ENCODE results near the gene PRKG1. TPM values are rescaled to one million over a fixed set of nuclear protein-coding genes. Genes with fewer than 3 reads are reported as not detected.

The PRKG1 gene
- total and polyA plus RNA-seq, 2 of the 8 experiments (the other 6 are each of a cell fraction or from before 2014, with no cell fraction given) = 4.2 to 15.2 TPM

DNA sequence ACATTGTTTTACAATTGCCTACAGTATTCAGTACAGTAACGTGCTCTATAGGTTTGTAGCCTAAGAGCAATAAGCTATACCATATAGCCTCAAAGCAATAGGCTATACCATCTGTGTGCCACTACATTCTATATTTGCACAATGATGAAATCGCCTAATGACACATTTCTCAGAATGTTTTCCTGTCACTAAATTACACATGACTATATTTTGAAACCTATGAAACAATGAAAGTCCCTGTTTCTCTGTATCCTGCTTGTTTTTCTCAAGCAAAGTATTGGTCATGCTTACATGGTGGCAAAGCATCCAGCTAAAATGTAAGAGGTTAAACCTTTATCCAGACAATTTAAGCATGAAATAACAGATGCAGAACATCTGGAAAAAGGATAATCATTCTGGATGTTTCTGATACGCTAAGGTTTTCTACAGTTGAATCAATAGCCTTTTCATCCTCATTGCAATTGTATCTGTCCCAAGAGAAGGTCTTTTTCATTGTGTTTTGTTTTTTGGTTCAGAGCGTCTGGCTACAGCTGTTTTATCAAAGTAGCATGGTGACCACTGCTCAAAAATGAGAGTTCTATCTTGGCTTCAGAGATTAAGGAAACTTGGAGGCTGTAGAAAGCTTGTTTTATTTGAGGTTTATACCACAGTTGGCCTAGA, 543.4 kb downstream of the PRKG1 start:
- Histone ChIP-seq H2AK5ac (ENCODE audit: low read depth, low read length) (no peak overlapping the region), H2AFZ (ENCODE audit: low read length) (no peak overlapping the region), H2BK15ac (ENCODE audit: low read length) (no peak overlapping the region), H3K9me3 (ENCODE audit: insufficient read depth in 2 of 2, low read depth in 1 of 2, low read length in 1 of 2) (no peaks in the 10 kb centered on the region; a peak in 1 of 4 replicates), H2BK120ac (replicated peaks; ENCODE audit: low read depth, low read length) (no peak overlapping the region), H3K14ac (ENCODE audit: insufficient read length) (no peak overlapping the region), H3K79me2 (ENCODE audit: control insufficient read depth in 1 of 2, insufficient read depth in 2 of 2, low read length in 2 of 2) (no peaks in the 10 kb centered on the region), H4K8ac (ENCODE audit: extremely low read depth, insufficient read depth, low read length) (no peak overlapping the region), H3K27me3 (replicated peaks in 1 of 4; ENCODE audit: control insufficient read depth in 3 of 4, extremely low read depth in 1 of 4, insufficient read depth in 3 of 4, low read length in 3 of 4) (no peaks in the 10 kb centered on the region), H2BK12ac (ENCODE audit: low read depth, low read length) (no peak overlapping the region), H3K27ac (ENCODE audit: low read depth, low read length) (no peak overlapping the region), H3K4me3 (ENCODE audit: extremely low read depth in 1 of 4, insufficient read depth in 2 of 4, low read depth in 3 of 4, low read length in 4 of 4) (no peak overlapping the region), H3K79me1 (ENCODE audit: low read depth, low read length) (no peaks in the 10 kb centered on the region), H3K56ac (replicated peaks; ENCODE audit: insufficient read length, low read depth, low read length) (no peak overlapping the region), H2BK5ac (ENCODE audit: low read depth, low read length) (no peak overlapping the region), H3K4me2 (ENCODE audit: insufficient read depth in 1 of 2, low read depth in 2 of 2, low read length in 2 of 2) (no peak overlapping the region), H3K23me2 (ENCODE audit: low read depth, low read length) (no peaks in the 10 kb centered on the region), H3K4ac (replicated peaks; ENCODE audit: insufficient read length, low read depth, low read length) (no peak overlapping the region), H3K23ac (ENCODE audit: insufficient read length) (no peak overlapping the region), H4K91ac (replicated peaks; ENCODE audit: insufficient read length, low read length) (no peak overlapping the region), H4K20me1 (replicated peaks in 1 of 2; ENCODE audit: control insufficient read depth in 1 of 2, insufficient read depth in 2 of 2, low read length in 2 of 2) (no peaks in the 10 kb centered on the region), H3K36me3 (ENCODE audit: control insufficient read depth in 2 of 4, insufficient read depth in 4 of 4, low read length in 3 of 4) (no peaks in the 10 kb centered on the region), H4K5ac (ENCODE audit: insufficient read length, low read depth, low read length) (no peak overlapping the region), H2BK20ac (ENCODE audit: low read length) (no peak overlapping the region), H3K4me1 (replicated peaks in 1 of 4; ENCODE audit: control insufficient read depth in 3 of 4, insufficient read depth in 4 of 4, low read length in 3 of 4) (peaks cover 0 to 6% (median 0%) of the 10 kb centered on the region in 4 experiments; a peak in 1 of 7 replicates), H3K18ac (ENCODE audit: extremely low read depth, low read length) (no peak overlapping the region), H3K9ac (replicated peaks in 1 of 4; ENCODE audit: extremely low read depth in 1 of 4, low read depth in 3 of 4, low read length in 3 of 4) (no peak overlapping the region)
- CTCF ChIA-PET (ENCODE audit: partially characterized antibody) = interaction anchor here (1.1 to 1.6 kb wide), 2 partner anchors 14 kb away, joined by 4 to 6 read pairs; no protein-coding TSS in a partner anchor
- 93% methylated on average over 4 of the region's 4 CpGs; no CpG with 5 or more reads in 1 of the 2 experiments for WGBS, 2 experiments (ENCODE audit: extremely low coverage in 1 of 2, insufficient coverage in 1 of 2, insufficient read length in 1 of 2, insufficient replicate concordance in 2 of 2, low coverage in 1 of 2, low lambda C conversion rate in 2 of 2, missing lambda C conversion rate in 1 of 2)
- POLR2A ChIA-PET (ENCODE audit: partially characterized antibody) = no interaction called here
- TF ChIP-seq SP4 (IDR thresholded peaks at IDR 0.05; ENCODE audit: low read length) (no peak), HDAC6 (IDR thresholded peaks at IDR 0.05; ENCODE audit: low read depth, low read length) (no peak), JUND (IDR thresholded peaks at IDR 0.05; ENCODE audit: low read length) (no peak), PHF8 (conservative IDR thresholded peaks at IDR 0.05; ENCODE audit: low read depth, low read length) (no peak), HDAC2 (IDR thresholded peaks at IDR 0.05; ENCODE audit: borderline replicate concordance in 1 of 2, low read depth in 2 of 2, low read length in 2 of 2) (no peak), RNF2 (IDR thresholded peaks at IDR 0.05; ENCODE audit: borderline replicate concordance, low read depth, low read length, missing control alignments, poor library complexity, severe bottlenecking) (no peak), SIN3A (conservative IDR thresholded peaks at IDR 0.05 in 1 of 2, IDR thresholded peaks at IDR 0.05 in 1 of 2; ENCODE audit: low read depth in 1 of 2, low read length in 2 of 2) (no peak), CTBP2 (IDR thresholded peaks at IDR 0.05; ENCODE audit: borderline replicate concordance, insufficient read depth, insufficient read length, low read length) (no peak), ASH2L (IDR thresholded peaks at IDR 0.05; ENCODE audit: low read length) (no peak)
- no peak for DNase-seq (ENCODE audit: low read depth in 1 of 2, low spot score in 2 of 2)
- FAIRE-seq = no peak

Data from H1 (cell line).